Uterus (tissue), 4 donors: Measurements from ENCODE around the gene GRM8. TPM values are rescaled to one million over a fixed set of nuclear protein-coding genes. Genes with fewer than 3 reads are reported as not detected.
A peak's percentile ranks its signal among the peaks of the same experiment; 100 is the strongest.

Experiments used
- DNase-seq, 2 donors: peaks; one replicate each; pipeline ENCODE4 v3.0.0-alpha.2; 2019 to 2020
- H3K27ac ChIP-seq, 2 donors: fragments of 200-600 bp; sonication (generic); 1 replicate in 1 of 2; 2 replicates in 1 of 2; pipeline ENCODE4 v1.5.1; 2016 to 2018
- H3K27me3 ChIP-seq, 2 donors: fragments of 200-600 bp; sonication (generic); one replicate each; pipeline ENCODE4 v1.5.1; 2018 to 2019; ENCODE audit warnings: control low read depth in 1 of 2
- H3K36me3 ChIP-seq, 2 donors: fragments of 200-600 bp; sonication (generic); one replicate each; pipeline ENCODE4 v1.5.1; 2019; ENCODE audit warnings: control low read depth in 1 of 2
- H3K4me1 ChIP-seq, 2 donors: fragments of 200-600 bp; sonication (generic); one replicate each; pipeline ENCODE4 v1.5.1; 2018 to 2019; ENCODE audit warnings: control low read depth in 1 of 2
- H3K4me3 ChIP-seq, 2 donors: fragments of 200-600 bp; sonication (generic); 1 replicate in 1 of 2; 2 replicates in 1 of 2; pipeline ENCODE4 v1.5.1; 2018 to 2019; ENCODE audit warnings: mild to moderate bottlenecking in 1 of 2
- H3K9me3 ChIP-seq, 2 donors: fragments of 200-600 bp; sonication (generic); one replicate each; pipeline ENCODE4 v1.5.1; 2019; ENCODE audit warnings: control low read depth in 1 of 2
- CTCF ChIP-seq, 4 experiments: fragments of 200-600 bp in 2 of 4; fragments of 450-650 bp in 2 of 4; sonication (generic) in 2 of 4; IDR thresholded peaks; one replicate each; pipeline ENCODE4 v1.5.1; 2016 to 2019; ENCODE audit warnings: antibody characterized with exemption in 4 of 4, mild to moderate bottlenecking in 2 of 4, moderate library complexity in 1 of 4
- POLR2A ChIP-seq, 2 donors: fragments of 450-650 bp; IDR thresholded peaks; one replicate each; pipeline ENCODE4 v1.6.1; 2016; ENCODE audit warnings: antibody characterized with exemption in 2 of 2, mild to moderate bottlenecking in 1 of 2, moderate library complexity in 1 of 2
- intact Hi-C: fragments of 100-400 bp; cut with DNase I; formaldehyde crosslinking; loops from one replicate; pipeline ENCODE4 v1.15.1; 2023; ENCODE audit warnings: low total_unique reads
- total RNA-seq, 4 donors: library from RNA; depleted of rRNA in 3 of 4; stranded (reverse); fragments of >200 nt in 3 of 4; gene quantifications; one replicate each; pipeline versions ENCODE4 v1.1.0 to v1.2.4, GENCODE V29; 2014 to 2023
- donor health status: DM: yes; HTN: yes; CAD: no.

The GRM8 gene
- total RNA-seq, 4 donors from 2014 or later, result 3.9 TPM; not detected in 3

GRCh38 chr7:127251036-127251464, 1.7 kb downstream of the GRM8 start:
- intact Hi-C loops, result no loop called here
- Histone ChIP-seq H3K9me3 (no peaks in the 10 kb centered on the region), H3K27ac (no peak overlapping the region), H3K4me3 (peak overlapping the region in 1 of 2 donors; percentile 57), H3K36me3 (no peaks in the 10 kb centered on the region), H3K27me3 (peaks cover 3 to 7% of the 10 kb centered on the region in 2 donors), H3K4me1 (peaks cover 0 to 12% of the 10 kb centered on the region in 2 donors)
- DNase-seq, result no peak
- TF ChIP-seq CTCF (IDR thresholded peaks at IDR 0.05) (no peak), POLR2A (IDR thresholded peaks at IDR 0.05) (no peak)

GRCh38 chr7:127250312-127251035, 2.3 kb downstream of the GRM8 start:
- H3K4me3 ChIP-seq, result no peak overlapping the region
- no peak for DNase-seq
- intact Hi-C loops, result no loop called here
- no peak overlapping the region for H3K27ac ChIP-seq
- H3K9me3 ChIP-seq, result no peaks in the 10 kb centered on the region
- H3K27me3 ChIP-seq, result peaks cover 3 to 7% of the 10 kb centered on the region in 2 donors
- peaks cover 0 to 12% of the 10 kb centered on the region in 2 donors for H3K4me1 ChIP-seq
- no peaks in the 10 kb centered on the region for H3K36me3 ChIP-seq
- TF ChIP-seq CTCF (IDR thresholded peaks at IDR 0.05) (no peak), POLR2A (IDR thresholded peaks at IDR 0.05) (no peak)

GRCh38 chr7:127245607-127246006, 7.1 kb downstream of the GRM8 start:
- H3K27ac ChIP-seq, result no peak overlapping the region
- DNase-seq, result no peak
- no peaks in the 10 kb centered on the region for H3K36me3 ChIP-seq
- H3K4me1 ChIP-seq, result no peaks in the 10 kb centered on the region
- H3K9me3 ChIP-seq, result no peaks in the 10 kb centered on the region
- H3K4me3 ChIP-seq, result no peak overlapping the region
- no peaks in the 10 kb centered on the region for H3K27me3 ChIP-seq
- no peak for TF ChIP-seq POLR2A (IDR thresholded peaks at IDR 0.05)
- TF ChIP-seq CTCF (IDR thresholded peaks at IDR 0.05), result no peak
- intact Hi-C loops, result no loop called here

- H3K4me3 ChIP-seq, result no peak overlapping the region
- H3K4me1 ChIP-seq, result no peaks in the 10 kb centered on the region
- no peak for DNase-seq
- H3K9me3 ChIP-seq, result no peaks in the 10 kb centered on the region
- intact Hi-C loops, result no loop called here
- no peaks in the 10 kb centered on the region for H3K36me3 ChIP-seq
- no peaks in the 10 kb centered on the region for H3K27me3 ChIP-seq
- no peak overlapping the region for H3K27ac ChIP-seq
- TF ChIP-seq CTCF (IDR thresholded peaks at IDR 0.05) (no peak), POLR2A (IDR thresholded peaks at IDR 0.05) (no peak)
Measured at GRCh38 chr7:127245002-127245401, 7.7 kb downstream of the GRM8 start.

GRCh38 chr7:127239814-127240213, 12.9 kb downstream of the GRM8 start:
- TF ChIP-seq POLR2A (IDR thresholded peaks at IDR 0.05) (no peak), CTCF (IDR thresholded peaks at IDR 0.05) (no peak)
- no peaks in the 10 kb centered on the region for H3K4me1 ChIP-seq
- H3K4me3 ChIP-seq, result no peak overlapping the region
- no peaks in the 10 kb centered on the region for H3K36me3 ChIP-seq
- H3K9me3 ChIP-seq, result no peaks in the 10 kb centered on the region
- H3K27me3 ChIP-seq, result no peaks in the 10 kb centered on the region
- H3K27ac ChIP-seq, result no peak overlapping the region
- intact Hi-C loops, result no loop called here
- no peak for DNase-seq
